GM21360 (cell line): ENCODE measurements around the gene ANAPC13.

Source experiments
- ATAC-seq: cut with Tn5 transposase; IDR thresholded peaks from one replicate; pipeline ENCODE4 v1.9.1; 2021; ENCODE audit warnings: mild to moderate bottlenecking, moderate library complexity; ENCODE audit not compliant: unreplicated experiment

ANAPC13 gene

DNA sequence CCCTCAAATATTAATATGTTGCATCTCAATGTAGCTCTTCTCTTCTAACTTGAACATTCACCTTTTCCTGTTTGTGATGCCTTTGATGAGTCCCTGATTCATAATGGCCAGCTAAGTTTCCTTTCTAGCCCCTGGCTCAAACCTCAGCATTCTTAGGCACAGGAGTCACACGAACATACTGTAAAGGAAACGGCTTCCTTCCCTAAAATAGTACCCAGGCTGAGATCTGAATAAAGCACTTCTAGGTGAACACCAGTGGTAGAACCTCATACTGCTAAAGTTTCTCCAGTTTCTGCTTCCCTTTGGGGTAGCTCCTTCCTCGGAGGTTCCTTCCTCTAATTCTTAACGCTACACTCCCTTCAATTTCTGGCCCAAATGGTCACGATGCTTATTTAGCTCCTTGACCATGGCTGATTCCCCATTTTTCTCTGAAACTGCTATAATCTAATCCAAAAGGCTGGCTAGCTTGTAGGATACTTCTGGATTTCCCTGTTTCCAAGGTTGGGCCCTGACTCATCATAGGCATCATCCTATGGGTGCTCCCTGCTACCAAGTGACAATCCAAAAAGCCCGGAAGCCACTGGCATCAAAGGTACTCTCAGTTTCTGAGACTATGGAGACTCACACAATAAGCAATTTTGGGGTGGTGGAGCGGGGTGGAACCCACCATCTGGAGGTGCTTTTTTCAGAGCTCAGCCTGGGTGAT, 2.4 kb downstream of the ANAPC13 start:
- ATAC-seq, result no peak

DNA sequence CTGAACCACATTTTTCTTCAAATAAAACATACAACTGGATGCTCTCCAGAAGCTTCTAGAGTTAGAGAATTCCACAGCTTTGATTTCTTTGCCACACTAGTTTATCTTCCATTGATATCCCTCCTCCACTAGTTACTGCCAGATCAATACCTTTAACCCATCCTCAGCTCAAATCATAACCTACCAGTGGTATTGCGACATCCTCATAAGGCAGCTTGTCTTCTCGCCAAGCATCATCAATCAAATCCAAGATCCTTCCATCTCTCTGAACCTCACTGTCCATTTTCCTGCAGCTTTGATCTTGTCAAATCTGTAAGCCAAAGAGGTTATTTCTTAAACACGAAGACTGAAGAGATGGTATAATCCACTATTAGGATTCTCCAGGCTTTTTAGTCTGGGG, 3.2 kb downstream of the ANAPC13 start:
- no peak for ATAC-seq

DNA sequence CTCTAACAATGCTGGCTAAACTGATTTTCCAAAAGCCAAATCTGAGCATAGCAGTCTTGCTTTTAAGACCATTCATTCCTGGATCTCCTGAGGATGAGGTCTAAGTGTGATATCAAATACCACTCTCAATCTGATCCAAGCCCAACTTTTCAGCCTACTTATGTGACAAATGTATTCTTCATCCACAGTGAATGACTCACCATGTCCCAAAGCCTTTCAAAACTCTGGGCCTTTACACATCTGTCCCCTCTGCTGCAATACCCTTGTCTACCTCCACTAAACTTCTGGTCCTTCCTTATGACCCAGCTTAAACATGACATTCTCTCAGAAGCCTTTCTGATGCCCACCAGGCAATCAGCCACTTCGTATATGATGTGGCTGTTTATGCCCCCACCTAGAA, 4.6 kb downstream of the ANAPC13 start:
- no peak for ATAC-seq

DNA sequence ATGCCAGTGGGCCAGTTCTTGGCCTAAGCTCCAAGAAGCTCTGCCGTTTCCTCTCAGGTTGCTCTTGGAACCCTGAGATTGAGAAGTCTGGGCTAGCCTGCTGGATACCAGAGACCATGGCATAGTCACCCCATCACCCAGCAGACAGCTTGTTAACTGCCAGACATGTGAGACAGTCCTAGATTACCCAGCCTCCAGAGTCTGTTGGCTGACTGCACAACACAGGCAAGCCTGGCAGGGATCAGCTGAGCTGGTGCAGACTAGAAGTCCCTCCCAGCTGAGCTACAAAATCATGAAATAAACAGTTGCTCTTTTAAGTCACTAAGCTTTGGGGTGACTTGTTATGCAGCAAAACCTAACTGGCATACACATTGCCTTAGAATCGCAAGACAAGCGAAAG, 5.2 kb downstream of the ANAPC13 start:
- no peak for ATAC-seq

DNA sequence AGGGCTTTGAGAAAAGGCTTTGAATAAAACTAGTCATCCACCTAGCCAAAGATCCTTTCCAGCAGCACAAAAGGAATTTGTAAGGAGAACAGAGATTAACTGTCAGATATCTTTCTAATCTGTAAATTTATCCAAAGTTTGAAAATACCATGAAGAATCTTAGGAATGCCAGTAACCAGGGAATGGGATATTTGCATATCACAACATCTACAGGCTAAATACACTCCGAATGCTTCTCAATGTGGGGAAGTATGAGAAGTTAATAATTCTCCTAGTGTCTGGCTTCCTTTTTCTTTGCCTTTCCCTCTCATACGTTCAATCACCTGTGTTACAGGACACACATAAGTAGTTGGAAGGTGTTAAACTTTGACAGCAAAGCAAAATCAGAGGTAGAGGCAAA, 7.8 kb downstream of the ANAPC13 start:
- ATAC-seq, result no peak

DNA sequence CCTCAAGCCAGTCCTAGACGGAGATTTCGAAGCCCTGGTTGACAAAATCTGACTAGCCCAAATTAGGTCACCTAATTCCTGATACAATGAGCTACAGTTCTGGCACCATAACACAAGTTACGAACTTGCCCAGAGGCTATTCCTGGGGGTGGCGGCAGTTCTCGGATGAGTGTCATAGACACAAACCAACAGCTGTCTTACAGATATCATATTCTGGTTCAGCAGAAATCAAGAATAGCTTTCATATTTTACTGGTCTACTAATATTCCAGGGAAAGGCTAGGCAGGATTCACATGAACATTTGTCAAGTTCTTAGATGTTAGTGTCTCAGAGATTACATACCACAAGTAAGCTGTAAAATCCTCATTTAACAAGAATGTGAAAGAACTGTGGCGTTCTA, 8.8 kb downstream of the ANAPC13 start:
- no peak for ATAC-seq

DNA sequence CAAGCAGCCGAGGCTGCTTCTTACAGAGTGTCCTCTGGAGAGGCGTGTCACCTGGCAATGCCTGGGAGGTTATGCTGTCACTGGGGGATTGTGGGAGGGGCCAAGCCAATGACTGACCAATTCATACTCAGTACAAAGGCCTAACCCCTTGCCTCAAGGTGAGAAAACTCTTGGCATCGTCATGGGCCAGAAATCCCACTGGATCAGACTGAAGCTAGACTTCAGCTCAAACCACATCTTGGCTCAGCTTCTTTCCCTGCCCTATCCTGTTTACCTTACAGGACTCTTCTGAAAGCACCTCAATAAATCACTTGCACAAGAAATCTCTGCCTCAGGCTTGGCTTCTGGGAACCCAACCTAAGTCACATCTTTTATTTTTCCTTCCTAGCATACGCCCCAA, 9.5 kb downstream of the ANAPC13 start:
- ATAC-seq, result no peak

DNA sequence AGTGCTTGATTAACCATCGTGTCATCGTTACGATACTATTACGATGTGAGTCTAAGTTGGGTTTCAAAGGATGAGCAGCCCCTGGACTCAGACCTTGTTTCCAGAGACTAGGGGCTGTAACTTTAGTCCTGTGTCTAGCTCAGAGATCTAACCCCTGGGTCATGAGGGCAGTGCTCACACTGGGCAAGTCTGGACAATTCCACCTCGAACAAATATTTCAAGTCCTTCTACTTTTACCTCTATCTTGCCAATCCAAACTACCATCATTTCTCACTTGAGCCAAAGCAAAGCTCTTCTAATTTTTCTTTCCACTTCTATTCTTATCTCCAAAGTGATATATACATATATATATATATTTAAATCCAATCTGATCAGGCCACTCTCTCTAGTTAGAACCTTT, 10.8 kb downstream of the ANAPC13 start:
- no peak for ATAC-seq

DNA sequence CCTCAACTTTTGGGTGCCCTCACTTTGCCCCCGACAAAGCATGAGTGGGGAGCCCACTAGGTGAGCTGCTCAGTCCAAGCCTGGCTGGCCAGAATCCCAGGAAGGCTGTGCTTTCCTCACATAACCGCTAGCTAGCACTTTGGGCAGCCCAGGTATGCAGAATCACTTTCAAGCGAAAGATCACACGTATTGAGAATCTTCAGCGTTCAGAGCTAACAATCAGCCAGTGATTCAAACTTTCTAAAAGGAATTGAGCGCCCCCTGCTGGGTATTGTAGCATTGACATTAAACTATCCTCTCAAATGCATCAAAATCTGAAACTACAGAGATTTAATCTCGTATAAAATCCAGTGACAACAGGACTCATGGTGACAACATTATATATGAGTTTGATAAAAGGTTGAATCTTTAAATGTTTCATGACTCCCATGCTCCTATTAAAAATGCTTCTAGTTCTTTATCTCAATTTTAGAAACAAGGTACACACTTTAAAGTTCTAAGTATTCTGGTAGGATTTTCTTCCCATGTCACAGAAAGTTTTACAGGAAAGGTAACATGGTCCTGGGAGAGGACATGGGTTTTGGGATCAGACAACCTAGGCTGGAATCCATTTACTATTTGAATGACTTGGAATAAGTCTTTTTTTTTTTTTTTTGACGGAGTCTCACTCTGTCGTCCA, 11.8 kb downstream of the ANAPC13 start:
- no peak for ATAC-seq

DNA sequence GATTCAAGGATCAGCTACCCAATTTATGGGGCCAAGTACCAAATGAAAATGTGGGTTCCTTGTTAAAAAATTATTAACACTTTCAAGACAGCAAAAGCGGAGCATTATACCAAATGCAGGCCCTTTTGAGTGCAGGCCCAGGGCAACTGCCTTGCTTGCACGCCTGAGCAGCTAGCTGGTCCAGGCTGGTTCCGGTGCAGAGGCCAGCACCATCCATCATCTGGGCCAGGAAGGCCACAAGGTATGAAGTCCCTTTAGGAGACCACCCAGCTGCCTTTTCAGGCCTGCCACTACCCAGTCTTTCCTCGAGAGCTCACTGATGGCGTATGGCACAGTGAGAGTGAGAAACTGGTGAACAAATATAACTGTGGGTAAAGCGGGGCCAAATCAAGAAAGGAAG, 13.0 kb downstream of the ANAPC13 start:
- no peak for ATAC-seq

DNA sequence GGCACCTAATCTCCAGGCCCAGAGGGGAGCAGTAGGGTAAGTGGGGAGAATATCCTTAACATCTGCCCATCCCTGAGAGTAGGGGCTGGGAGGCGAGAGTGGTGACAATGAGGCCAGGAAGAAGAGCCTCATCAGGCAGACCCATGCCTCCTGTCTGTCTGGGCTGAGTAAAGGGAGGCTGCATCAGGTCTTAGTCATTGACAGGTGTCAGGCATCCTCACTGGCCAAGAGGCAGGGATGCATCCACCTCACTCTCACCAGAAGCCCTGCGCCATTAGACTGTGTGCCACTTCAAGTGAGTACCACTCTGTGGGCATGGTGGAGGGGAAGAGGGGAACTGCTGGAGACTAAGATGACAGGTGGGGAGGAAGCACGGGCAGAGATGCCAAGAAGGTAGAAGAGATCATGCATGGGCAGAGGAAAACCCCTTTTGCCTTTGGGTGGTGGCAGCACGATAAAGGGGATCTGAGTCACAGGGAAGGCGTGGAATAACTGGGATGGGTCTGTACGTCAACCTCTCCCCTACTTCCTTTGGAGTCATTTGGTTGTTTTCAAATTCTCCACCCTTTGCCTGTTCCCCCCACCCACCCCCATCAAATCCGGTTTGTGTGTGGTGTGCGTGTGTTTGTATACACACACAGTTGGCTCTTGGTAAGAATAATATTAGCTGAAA, 14.1 kb downstream of the ANAPC13 start:
- ATAC-seq, result no peak

DNA sequence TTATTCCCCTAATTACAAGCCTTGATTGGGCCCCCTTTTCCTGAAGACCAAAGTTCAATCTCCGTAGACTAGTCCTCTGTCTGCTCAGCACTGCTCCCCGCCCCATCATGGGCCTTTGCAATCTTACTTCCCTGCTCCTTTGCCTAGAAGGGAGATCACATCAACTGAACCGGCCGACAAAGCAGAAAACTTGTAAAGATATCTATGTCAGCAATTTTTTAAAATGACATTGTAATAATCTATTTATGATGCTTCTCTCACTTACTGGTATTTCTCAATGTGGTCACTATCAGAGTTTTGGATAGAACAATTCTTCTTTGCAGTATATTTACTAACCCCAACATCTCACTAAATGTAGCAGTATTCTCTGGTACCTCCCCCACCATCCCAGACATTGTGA, 17.3 kb downstream of the ANAPC13 start:
- ATAC-seq, result no peak

DNA sequence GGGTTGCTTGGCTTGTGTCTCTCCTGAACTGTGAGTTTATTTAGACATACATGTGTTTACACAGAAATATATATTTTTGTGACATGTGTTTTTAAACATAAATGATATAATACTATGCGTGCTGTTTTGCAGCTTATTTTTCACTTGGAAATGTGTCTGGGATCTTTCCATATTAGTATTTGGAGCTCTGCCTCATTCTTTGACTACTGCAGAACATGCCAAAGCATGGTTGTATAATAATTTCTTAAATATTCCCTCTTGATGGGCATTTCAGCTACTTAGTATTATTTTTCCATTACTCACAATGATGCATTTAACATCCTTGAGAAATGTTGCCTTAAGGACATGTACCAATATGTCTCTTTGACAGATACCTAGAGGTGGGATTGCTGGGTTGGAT, 19.5 kb downstream of the ANAPC13 start:
- no peak for ATAC-seq

DNA sequence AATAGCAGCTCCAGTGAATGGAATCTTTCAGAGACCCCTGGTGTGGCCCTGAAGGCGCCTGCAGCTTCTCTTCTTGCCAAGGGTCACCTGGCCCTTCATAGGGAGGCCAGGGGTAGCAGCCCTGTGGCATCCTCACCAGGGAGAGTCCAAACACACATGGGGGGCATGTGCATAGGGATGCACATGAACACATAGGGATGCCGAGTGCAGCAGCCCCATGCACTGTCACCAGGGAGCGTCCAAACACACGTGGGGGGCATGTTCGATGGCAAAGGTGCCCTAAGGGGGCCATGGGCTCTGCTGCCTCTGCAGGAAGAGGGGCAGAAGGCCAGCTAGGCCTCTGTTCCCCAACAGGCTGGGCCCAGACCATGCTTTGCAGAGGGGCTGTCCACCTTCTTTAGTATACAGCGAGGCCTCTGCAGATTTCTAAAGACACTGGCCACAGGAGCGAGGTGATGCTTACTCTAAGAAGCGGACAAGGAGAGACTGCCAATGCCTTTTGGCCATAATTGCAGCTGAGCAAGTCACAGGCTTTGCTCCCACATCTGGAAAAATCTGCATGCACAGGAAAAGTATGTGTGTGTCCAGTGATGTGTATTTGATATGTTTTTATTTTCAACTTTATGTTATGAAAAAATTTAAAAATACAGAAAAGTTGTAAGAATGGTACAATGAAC, 21.0 kb downstream of the ANAPC13 start:
- ATAC-seq, result no peak

DNA sequence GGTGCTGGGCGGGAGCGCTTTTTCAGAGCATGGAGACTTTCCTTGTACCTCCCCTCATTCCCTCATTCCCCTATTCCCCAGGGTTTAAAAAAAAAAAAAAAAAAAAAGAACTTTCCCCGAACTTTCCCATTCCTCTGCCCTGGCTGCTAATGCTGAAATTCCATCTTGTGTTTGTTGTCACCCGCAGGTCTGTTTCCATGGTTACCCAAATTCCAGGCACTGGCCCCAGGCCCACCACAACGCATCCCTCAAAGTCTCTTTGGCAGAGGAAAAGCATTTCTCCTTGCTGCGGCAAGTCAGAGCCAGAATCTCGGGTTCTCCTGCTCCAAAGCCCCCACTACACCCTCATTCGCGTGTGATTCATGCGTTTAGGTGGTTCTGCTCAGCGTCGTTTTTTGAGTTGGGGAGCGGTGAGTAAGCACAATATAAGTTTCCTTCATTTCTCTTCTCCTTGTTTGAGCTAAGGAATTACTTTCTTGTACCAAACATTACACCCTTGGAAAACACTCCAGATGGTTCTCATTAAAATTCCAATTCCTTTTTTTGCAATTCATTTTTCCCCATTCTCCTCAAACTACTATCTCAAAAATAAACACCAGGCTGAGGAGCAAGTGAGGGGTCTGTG, 21.6 kb downstream of the ANAPC13 start:
- no peak for ATAC-seq

DNA sequence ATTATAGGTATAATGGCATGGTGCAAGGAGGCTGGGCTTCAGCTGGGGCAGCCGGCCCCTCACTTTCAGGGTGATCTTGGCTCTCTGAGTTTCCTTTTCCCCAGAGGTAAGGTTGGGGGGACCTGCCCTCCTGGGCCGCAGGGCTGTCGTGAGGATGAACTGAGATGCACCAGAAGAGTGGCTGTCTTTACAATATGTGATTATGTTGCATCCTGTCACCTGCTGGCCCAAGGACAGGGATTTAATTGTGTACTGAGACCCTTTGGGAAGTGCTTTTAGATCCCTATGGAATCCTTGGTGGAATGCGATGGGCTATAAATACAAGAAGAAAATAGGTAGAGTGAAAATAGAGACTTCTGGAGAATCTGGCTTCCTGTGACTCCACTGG, 22.1 kb downstream of the ANAPC13 start:
- ATAC-seq, result no peak

DNA sequence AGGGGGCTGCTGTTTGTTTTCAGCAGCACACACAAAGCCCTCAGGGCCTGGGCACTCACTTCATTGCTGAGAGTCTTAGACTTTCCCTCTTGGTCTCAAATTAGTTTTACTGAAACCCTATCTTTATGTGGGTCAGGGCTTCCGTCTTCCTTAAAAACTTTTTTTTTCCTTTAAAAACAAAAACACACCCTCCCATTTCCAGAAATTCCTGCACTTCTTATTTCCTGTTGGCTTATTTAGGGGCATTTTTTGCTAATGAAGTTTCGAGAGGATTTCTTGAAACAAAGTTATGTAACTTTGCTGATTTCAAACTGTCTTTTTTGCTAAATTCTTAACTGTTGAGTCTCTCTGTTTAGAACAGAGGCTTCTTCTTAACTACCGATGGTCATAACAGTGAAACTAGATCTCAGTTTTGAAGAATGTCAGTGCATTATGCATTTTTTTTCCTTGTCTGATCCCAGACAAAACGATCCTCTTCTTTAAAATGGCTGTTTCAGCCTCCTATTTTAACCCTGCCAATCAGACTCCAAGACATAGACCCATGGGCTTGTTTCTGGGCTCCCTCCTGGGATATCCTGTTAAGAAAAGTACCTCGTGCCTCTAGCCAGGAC, 23.3 kb downstream of the ANAPC13 start:
- no peak for ATAC-seq

DNA sequence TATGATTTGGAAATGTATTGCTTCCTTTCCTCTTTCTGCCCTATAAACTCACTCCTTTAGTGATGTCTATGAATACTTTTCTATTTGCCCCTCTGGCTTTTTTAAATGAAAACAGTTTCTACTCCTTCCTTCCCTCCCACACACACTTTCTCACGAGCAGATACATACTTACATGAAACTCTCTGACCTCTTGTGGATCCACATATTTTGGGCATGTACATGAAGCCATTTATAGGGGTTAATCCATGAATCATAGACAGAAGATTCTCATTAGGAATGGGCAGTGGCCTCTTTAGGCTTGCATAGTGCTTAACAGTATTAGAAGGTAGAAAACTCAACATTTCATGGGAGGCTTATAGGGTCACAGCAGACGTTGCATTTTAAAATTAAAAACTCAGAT, 24.8 kb downstream of the ANAPC13 start:
- no peak for ATAC-seq

DNA sequence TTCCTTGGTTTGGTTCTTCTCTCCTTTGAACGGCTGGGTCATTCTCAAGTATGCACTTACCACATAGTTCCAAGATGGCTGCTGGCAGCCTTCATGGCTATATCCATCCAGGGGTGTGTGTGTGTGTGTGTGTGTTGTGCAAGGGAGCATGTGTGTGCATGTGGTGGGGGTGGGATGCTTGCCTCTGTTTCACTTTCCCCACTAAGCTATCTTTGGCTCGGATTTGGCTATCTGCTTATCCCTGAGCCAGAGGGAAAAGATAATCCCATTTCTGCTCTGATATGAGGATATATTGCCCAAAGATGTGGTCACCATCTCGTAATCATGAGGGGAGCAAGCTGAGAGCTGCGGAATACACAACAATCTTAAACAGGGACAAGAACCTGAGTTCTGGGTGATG, 26.2 kb downstream of the ANAPC13 start:
- no peak for ATAC-seq

DNA sequence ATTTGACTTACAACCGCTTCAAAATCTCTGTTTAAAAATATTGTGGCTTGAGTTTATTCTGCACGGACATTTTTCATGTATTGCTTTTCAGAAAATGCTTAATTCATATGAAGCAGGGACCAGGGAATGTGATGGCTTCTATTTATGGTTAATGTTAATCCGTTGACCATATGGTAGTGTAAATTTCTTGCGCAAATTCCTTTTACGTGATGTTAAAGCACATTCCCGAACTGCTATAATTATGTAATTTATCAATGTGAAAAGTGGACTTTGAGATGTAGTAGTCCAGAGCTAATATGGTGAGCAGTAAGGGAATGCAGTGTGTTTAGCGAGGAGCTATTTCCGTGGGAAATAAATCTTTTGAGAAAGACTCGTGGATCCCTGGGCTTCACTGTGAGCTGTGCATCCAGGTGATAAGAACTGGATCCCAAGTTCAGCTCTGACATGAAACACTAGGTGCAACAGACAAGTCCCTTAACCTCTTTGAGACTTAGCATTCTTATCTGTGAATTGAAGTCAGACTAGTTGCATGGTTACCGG, 27.3 kb downstream of the ANAPC13 start:
- ATAC-seq, result no peak
